ENCODE measurements around the gene OSM. TPM values are rescaled to one million over a fixed set of nuclear protein-coding genes. Genes with fewer than 3 reads are reported as not detected.
A peak's percentile ranks its signal among the peaks of the same experiment; 100 is the strongest.

OSM gene
- total RNA-seq, 6 experiments from 2014 or later, result not detected

- Mint-ChIP-seq H3K9me3 (no peaks in the 10 kb centered on the region), H3K27ac (peak within 1 kb of the TSS; percentile 69), H3K27me3 (ENCODE audit: insufficient read depth) (peaks cover 3% of the 10 kb centered on the region), H3K4me3 (peak within 1 kb of the TSS; percentile 82), H3K4me1 (ENCODE audit: low read depth) (peaks cover 27% of the 10 kb centered on the region), H3K36me3 (ENCODE audit: low read depth) (peaks cover 10% of the 10 kb centered on the region; the same call in 1 of the 2 replicates)
- TF ChIP-seq, protein P1, sequence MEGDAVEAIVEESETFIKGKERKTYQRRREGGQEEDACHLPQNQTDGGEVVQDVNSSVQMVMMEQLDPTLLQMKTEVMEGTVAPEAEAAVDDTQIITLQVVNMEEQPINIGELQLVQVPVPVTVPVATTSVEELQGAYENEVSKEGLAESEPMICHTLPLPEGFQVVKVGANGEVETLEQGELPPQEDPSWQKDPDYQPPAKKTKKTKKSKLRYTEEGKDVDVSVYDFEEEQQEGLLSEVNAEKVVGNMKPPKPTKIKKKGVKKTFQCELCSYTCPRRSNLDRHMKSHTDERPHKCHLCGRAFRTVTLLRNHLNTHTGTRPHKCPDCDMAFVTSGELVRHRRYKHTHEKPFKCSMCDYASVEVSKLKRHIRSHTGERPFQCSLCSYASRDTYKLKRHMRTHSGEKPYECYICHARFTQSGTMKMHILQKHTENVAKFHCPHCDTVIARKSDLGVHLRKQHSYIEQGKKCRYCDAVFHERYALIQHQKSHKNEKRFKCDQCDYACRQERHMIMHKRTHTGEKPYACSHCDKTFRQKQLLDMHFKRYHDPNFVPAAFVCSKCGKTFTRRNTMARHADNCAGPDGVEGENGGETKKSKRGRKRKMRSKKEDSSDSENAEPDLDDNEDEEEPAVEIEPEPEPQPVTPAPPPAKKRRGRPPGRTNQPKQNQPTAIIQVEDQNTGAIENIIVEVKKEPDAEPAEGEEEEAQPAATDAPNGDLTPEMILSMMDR (IDR thresholded peaks at IDR 0.05), result no peak
- peak; percentile 97 for DNase-seq
These were observed 22.7 kb upstream of the OSM start, which contains the start of gene CASTOR1 for GRCh38 chr22:30289141-30289979. Gene CASTOR1 (minus strand): TSS chr22:30289505. CDS start chr22:30289497, 8 bp downstream.

- peaks cover 27% of the 10 kb centered on the region for H3K4me1 Mint-ChIP-seq (ENCODE audit: low read depth)
These were observed 21.9 kb upstream of the OSM start for GRCh38 chr22:30288419-30289140.

DNA sequence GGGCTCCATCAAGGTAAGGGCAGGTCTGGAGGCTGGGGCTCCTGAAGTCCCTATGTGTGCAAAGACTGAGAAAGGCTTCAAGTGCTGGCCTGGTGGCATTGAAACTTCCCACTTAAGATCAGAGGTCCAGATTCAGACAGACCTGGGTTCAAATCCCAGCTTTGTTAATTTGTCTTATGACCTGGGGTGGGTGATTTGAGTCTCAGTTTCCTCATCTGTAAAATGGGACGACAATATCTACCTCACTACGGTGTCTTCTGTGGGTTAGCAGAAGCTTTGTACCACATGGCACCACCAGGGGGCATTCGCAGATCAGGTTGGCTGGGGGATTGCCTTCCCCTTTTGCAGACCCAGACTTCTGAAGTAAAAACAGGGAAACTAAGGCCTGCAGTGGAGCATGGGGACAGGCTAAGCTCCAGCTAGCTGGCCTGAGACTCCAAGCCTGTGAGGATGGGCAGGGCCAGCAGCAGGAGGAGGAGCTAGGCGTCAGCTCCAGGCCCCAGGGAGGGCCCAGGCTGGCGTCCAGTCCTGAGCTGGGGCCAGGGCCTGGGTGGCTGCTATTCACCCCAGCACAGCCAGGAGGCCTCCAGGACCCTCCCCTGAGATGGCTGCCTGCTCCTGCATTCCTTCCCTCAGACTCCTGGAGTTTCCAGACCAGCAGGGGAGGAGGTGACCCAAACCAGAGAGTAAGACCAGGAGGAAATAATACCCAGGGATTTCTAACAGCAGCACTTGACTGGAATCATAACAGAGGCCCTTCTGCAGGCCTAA lies 21.2 kb upstream of the OSM start:
- peak overlapping the region; percentile 62 for H3K27ac Mint-ChIP-seq
- TF ChIP-seq, protein P1 (IDR thresholded peaks at IDR 0.05), result peak; percentile 88
- peak overlapping the region; percentile 82 for H3K4me3 Mint-ChIP-seq
- peak; percentile 80 for DNase-seq
- no peaks in the 10 kb centered on the region for H3K36me3 Mint-ChIP-seq (ENCODE audit: low read depth)
- H3K9me3 Mint-ChIP-seq, result no peaks in the 10 kb centered on the region
- H3K4me1 Mint-ChIP-seq (ENCODE audit: low read depth), result peaks cover 27% of the 10 kb centered on the region
- peaks cover 3% of the 10 kb centered on the region for H3K27me3 Mint-ChIP-seq (ENCODE audit: insufficient read depth)

More at GRCh38 chr22:30288419-30289140, 21.9 kb upstream of the OSM start:
- H3K9me3 Mint-ChIP-seq, result no peaks in the 10 kb centered on the region
- DNase-seq, result no peak
- peaks cover 3% of the 10 kb centered on the region for H3K27me3 Mint-ChIP-seq (ENCODE audit: insufficient read depth)
- TF ChIP-seq, protein P1 (IDR thresholded peaks at IDR 0.05), result no peak
- peak overlapping the region; percentile 62 for H3K27ac Mint-ChIP-seq
- H3K36me3 Mint-ChIP-seq (ENCODE audit: low read depth), result peaks cover 6% of the 10 kb centered on the region; the same call in 1 of the 2 replicates
- H3K4me3 Mint-ChIP-seq, result peak overlapping the region; percentile 82

DNA sequence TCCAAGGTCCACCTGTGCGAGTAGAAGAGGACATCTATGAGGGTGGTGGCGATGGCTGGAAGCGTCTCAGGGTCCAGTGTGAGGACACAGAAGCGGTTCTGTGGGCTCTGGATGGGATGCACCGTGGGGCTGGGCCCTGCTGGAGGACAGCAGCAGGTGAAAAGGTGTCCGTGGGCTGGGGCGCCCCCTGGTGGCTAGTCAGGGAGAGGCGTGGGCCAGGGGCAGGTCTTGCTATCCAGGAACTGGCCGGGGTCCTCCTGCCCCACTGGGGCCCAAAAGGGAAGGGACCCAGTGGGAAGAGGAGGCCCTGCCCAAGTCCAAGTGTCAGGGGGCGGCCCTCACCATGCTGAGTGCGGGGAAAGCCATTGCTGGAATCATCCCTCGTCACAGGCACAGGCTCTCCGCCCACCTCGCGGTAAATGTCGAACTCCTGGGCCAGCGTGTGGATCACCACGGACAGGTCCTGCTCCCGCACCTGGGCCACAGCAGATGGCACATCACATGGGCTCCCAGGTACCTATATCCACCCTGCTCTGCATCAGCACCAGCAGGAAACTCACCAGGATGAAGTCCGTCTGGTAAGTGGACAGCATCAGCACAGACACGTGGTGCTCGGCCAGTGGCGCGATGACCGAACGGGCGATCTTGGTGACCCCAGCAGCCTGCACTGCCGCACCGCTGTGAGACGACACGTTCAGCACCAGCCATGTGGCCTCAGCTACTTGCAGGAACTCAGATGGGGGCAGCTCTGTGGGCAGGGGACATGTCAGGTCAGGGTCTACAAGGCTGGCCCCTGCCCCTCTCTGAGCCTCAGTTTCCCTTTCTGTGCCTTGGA lies 20.4 kb upstream of the OSM start:
- peaks cover 3% of the 10 kb centered on the region for H3K27me3 Mint-ChIP-seq (ENCODE audit: insufficient read depth)
- no peak overlapping the region for H3K4me3 Mint-ChIP-seq
- H3K27ac Mint-ChIP-seq, result no peak overlapping the region
- DNase-seq, result no peak
- H3K4me1 Mint-ChIP-seq (ENCODE audit: low read depth), result peaks cover 27% of the 10 kb centered on the region
- no peaks in the 10 kb centered on the region for H3K9me3 Mint-ChIP-seq
- no peaks in the 10 kb centered on the region for H3K36me3 Mint-ChIP-seq (ENCODE audit: low read depth)
- TF ChIP-seq, protein P1 (IDR thresholded peaks at IDR 0.05), result peak; percentile 98

Measured in HFFc6 (cell line).